Calu3 (cell line): ENCODE results near the gene MREG. TPM values are rescaled to one million over a fixed set of nuclear protein-coding genes. Genes with fewer than 3 reads are reported as not detected.

Experiments
- BruUV-seq: library from RNA; stranded (reverse); fragments of 400-500 nt; replicated peaks from 2 replicates; lab custom pipeline; 2021; lab: Mats Ljungman, UMichigan
- CTCF ChIA-PET: fragments of 300-600 bp; sonication (Branson Sonifier 250); formaldehyde crosslinking; loops from one replicate; lab custom pipeline; 2022; ENCODE audit warnings: antibody characterized with exemption; lab: Charles Lee
- DNase-seq: peaks from one replicate; pipeline ENCODE4 v3.0.0; 2022
- H3K27ac Mint-ChIP-seq: one replicate; pipeline ENCODE4 v1.8.0; 2022; ENCODE audit warnings: mixed read lengths; ENCODE audit not compliant: unreplicated experiment
- H3K27me3 Mint-ChIP-seq: one replicate; pipeline ENCODE4 v1.8.0; 2022; ENCODE audit warnings: mixed read lengths; ENCODE audit not compliant: unreplicated experiment
- H3K36me3 Mint-ChIP-seq: one replicate; pipeline ENCODE4 v1.8.0; 2022; ENCODE audit warnings: mild to moderate bottlenecking, moderate library complexity, mixed read lengths; ENCODE audit not compliant: insufficient read depth, unreplicated experiment
- H3K4me1 Mint-ChIP-seq: one replicate; pipeline ENCODE4 v1.8.0; 2022; ENCODE audit warnings: mild to moderate bottlenecking, low read depth, mixed read lengths; ENCODE audit not compliant: unreplicated experiment
- H3K4me3 Mint-ChIP-seq: one replicate; pipeline ENCODE4 v1.8.0; 2022; ENCODE audit warnings: mild to moderate bottlenecking, low read depth, moderate library complexity, mixed read lengths; ENCODE audit not compliant: unreplicated experiment
- H3K9me3 Mint-ChIP-seq: one replicate; pipeline ENCODE4 v1.8.0; 2022; ENCODE audit warnings: low read depth, mixed read lengths; ENCODE audit not compliant: unreplicated experiment
- CTCF ChIP-seq: fragments of 200-600 bp; IDR thresholded peaks from one replicate; pipeline ENCODE4 v1.8.0; 2022; ENCODE audit warnings: antibody characterized with exemption; ENCODE audit not compliant: unreplicated experiment
- intact Hi-C: fragments of 100-400 bp; cut with micrococcal nuclease; formaldehyde crosslinking; loops from one replicate; pipeline ENCODE4 v1.10.0; 2022; ENCODE audit not compliant: unreplicated experiment
- total RNA-seq: library from RNA; stranded (reverse); gene quantifications from 2 replicates; pipeline ENCODE4 v1.2.3, GENCODE V29; 2022

The MREG gene
- total RNA-seq, 1 experiment from 2014 or later = 29.7 TPM

- CTCF ChIA-PET = no interaction called here
- H3K27me3 Mint-ChIP-seq = no peaks in the 10 kb centered on the region
- H3K9me3 Mint-ChIP-seq = no peaks in the 10 kb centered on the region
- H3K4me3 Mint-ChIP-seq = no peak overlapping the region
- no peak for TF ChIP-seq CTCF
- intact Hi-C loops = no loop called here
- H3K27ac Mint-ChIP-seq = no peak overlapping the region
- DNase-seq = no peak
- BruUV-seq = no TSS peak
- no peaks in the 10 kb centered on the region for H3K4me1 Mint-ChIP-seq
- H3K36me3 Mint-ChIP-seq = peaks cover 5% of the 10 kb centered on the region
Measured at GRCh38 chr2:215899141-215900074, 113.9 kb downstream of the MREG start.

- peaks cover 5% of the 10 kb centered on the region for H3K36me3 Mint-ChIP-seq
- H3K27me3 Mint-ChIP-seq = no peaks in the 10 kb centered on the region
- no peak for DNase-seq
- no peak for TF ChIP-seq CTCF
- BruUV-seq = no TSS peak
- H3K9me3 Mint-ChIP-seq = no peaks in the 10 kb centered on the region
- CTCF ChIA-PET = no interaction called here
- intact Hi-C loops = no loop called here
- H3K27ac Mint-ChIP-seq = no peak overlapping the region
- no peak overlapping the region for H3K4me3 Mint-ChIP-seq
- H3K4me1 Mint-ChIP-seq = no peaks in the 10 kb centered on the region
Measured at GRCh38 chr2:215898363-215898762, 115.0 kb downstream of the MREG start.

GRCh38 chr2:215896921-215897320 is 116.4 kb downstream of the MREG start:
- no peak for TF ChIP-seq CTCF
- Mint-ChIP-seq H3K4me3 (no peak overlapping the region), H3K27me3 (no peaks in the 10 kb centered on the region), H3K36me3 (peaks cover 5% of the 10 kb centered on the region), H3K9me3 (no peaks in the 10 kb centered on the region), H3K4me1 (no peaks in the 10 kb centered on the region), H3K27ac (no peak overlapping the region)
- CTCF ChIA-PET = no interaction called here
- no TSS peak for BruUV-seq
- DNase-seq = no peak
- intact Hi-C loops = no loop called here

GRCh38 chr2:215895330-215895729 is 118.0 kb downstream of the MREG start:
- CTCF ChIA-PET = no interaction called here
- Mint-ChIP-seq H3K4me3 (no peak overlapping the region), H3K27ac (no peak overlapping the region), H3K36me3 (peaks cover 5% of the 10 kb centered on the region), H3K4me1 (no peaks in the 10 kb centered on the region), H3K27me3 (no peaks in the 10 kb centered on the region), H3K9me3 (no peaks in the 10 kb centered on the region)
- BruUV-seq = no TSS peak
- intact Hi-C loops = no loop called here
- no peak for DNase-seq
- TF ChIP-seq CTCF = no peak

Other genes starting within 250 kb of the MREG start
- gene PECR, start 68.3 kb upstream of the MREG start, total RNA-seq = 40.7 and 45.3 TPM in 2 replicates
- 8.0 and 9.0 TPM in 2 replicates for gene TMEM169, start 68.4 kb upstream of the MREG start, total RNA-seq
- gene XRCC5, start 95.8 kb upstream of the MREG start, total RNA-seq = 266 and 313 TPM in 2 replicates